HK-2 (cell line): ENCODE results near the gene SDCCAG8.

Experiments
- DNase-seq: peaks from one replicate; pipeline ENCODE4 v3.0.0-alpha.2; 2018; ENCODE audit not compliant: unreplicated experiment

The SDCCAG8 gene

DNA sequence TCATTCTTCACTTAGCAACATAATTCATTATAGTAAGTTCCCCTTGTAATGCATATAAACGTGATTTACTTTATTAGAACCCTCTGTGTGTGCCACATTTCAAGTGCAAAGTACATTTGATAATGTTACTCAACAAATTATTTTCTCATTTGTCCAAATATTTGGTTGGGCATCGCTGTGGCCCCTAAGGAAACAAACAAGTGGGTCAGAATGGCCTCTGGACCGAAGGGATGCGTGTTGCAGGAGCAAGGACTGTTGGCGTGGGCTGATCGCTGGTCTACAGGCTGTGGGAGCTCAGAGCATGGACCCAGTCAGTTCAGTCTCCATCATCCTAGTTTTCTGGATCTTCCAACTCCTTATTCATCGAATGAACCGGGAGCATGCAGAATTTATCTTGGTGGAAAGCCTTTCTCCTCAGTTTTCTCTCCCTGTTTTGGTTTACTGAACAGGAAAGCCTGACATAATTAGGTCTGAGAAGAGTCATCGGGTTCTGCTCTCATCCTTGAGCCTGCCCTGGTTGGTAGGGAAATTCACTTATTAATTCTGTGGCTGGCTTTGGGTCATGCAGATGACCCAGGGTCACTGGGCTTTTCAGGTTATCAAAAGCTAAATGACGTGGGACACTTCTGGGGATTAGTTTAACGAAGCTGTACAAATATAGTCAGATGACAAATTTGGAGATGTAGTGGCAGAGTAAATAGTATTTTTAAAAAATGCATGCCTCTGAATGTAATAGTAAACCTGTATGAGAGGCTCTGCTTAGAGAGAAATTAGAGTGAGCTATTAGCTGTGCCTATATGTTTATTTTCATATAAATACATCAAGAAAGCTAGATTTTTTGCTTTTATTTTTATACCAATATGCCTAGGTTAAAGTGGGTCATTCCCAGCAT lies 200.2 kb downstream of the SDCCAG8 start:
- DNase-seq = no peak

DNA sequence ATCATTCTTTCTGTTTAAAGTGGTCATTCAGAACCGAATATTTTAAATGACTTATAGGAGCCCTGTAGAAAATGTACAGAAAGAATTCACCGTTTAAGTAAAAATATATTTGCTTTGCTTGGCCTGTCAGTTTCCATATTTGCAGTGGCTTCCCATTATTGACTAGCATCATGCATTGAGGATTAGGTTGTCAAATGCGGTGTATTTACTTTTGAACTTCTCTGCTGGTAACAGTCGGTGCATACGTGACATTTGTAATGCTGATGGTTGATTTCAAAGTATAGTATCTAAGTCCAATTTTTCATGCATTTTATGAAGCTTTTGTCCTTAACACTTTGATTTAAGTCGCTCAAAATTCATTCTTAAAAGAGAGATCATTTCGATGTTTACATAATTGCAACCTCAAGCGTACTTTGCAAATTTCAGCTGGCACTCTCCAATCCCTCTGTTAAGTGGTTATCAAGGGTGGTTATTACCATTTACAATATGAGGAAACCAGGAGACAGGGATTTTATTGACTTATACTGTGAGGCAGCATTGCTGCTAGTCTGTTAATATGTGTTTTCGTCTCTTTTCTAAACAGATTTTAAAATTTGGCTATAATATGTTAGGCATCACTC lies 201.6 kb downstream of the SDCCAG8 start:
- DNase-seq = no peak

DNA sequence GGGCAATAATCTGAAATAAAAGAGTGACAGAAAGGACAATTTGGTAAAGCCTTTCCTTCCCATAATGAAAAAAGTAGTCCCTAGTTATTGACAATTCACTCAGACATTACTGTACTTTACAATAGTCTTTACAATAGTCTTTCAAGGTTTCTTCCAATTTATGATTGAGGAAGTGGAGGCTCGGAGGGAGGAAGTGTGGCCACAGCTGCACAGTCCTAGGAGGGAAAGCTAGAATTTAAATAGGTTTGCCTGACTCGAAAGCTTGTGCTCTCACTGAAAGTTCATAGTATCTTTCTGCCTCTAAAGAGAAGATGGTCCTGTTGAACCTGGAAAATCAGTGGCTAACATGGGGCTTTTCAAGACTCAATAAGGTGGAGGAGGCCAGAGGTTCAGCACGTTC lies 203.2 kb downstream of the SDCCAG8 start:
- DNase-seq = no peak

DNA sequence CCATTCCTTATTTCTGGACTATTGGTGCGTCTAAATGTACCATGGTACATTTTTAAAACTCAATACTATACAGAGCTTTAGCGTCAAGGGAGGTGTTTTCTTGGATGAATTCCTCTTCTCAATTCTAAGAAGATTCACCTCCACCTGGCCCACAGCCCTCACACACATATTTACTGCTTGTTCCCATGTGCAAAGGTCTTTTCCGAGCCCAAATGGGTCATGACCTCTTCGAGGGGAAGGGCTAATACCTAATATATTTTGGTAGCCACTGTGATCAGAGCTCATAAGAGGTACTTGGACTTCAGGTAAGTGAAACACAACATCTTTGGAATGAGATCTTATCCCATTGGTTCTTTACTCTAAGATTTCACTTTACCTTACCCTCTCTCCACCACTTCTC lies 205.9 kb downstream of the SDCCAG8 start:
- no peak for DNase-seq

DNA sequence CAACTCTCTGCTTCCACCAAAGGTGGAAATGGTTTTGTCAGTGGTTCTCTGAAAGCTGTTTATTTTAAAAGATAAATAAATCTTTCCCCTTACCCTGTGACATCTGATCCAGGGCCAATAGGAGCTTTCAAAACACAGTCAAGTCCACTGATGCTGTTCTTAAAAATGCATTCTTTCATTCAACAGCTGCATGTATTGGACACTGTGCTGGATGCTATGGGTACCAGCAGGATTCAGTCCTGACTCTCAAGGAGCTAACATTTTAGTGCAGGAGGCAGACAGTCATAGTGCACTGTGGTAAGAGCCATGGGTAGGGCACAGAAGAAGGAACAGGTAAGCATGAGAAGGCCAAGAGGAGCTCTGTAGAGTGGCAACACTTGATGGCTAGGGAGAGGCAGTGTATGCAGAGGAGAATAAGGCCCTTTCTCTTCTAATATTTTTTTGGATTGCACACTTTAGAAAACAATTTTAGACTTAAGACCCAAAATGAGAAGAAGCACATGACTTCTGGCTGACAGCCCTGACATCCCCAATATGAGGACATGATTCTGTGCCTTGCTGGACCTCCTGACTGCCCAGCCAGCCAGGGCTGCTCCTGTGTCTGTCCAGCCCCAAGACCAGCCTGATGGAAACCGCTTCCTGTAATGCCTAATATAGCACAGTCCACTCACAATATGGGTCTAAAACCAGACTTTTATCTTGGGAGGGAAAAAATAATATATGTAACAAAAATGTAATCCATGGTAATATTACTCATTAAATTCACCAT lies 207.3 kb downstream of the SDCCAG8 start:
- no peak for DNase-seq

DNA sequence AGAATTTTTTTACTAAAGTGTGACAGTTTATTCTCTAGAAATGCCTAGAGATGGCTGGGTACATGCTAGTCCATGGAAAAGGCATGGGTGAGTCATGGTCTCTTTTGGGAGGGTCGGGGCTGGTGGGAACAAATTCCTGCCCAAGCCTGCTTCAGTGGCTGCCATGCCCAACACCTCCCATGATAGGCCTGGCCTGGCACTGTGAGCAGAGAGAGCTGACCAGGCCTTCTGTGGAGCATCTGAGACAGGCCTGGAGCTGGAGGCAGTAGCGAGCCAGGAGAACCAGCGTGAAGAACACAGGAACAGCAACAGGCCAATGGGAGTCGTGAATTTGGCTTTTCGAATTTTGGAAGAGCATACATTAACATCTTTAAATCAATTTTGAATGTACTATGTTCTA lies 209.2 kb downstream of the SDCCAG8 start:
- no peak for DNase-seq

DNA sequence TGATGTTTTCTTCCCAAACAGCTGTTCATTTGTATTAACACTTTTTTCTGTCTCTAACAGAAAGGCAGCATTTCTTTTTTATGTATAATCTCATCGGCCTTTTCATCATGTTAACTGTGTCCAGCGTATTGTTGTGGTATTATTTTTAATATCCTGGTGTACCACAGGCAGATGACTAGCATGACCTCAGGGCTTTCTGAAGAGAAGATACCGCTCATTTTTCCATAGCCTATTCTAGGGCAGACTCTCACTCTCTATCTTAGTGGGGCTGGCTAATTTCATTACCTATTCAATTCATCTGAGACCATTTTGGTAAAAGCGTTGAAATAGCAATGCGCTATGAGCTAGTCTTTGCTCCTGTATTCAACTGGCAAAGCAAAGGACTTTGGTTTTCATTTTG lies 209.9 kb downstream of the SDCCAG8 start:
- DNase-seq = no peak

DNA sequence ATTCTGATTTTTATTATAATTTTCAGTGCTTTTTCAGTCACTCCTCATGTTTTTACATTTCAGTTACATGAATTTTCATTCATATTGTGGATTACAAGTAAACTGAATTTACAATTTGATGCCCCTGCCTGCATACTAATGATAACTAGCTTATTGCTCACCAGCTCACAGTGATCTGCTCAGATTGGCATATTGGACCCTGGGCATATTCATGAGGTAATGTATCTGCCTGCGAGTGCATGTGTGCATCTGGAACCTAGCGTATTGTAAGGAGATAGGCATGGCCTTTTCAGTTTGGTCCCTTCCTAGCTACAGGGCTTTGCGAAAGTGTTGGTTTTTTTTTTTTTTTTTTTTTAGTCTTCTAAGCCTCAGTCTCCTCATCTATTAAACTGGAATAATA lies 213.7 kb downstream of the SDCCAG8 start:
- no peak for DNase-seq

DNA sequence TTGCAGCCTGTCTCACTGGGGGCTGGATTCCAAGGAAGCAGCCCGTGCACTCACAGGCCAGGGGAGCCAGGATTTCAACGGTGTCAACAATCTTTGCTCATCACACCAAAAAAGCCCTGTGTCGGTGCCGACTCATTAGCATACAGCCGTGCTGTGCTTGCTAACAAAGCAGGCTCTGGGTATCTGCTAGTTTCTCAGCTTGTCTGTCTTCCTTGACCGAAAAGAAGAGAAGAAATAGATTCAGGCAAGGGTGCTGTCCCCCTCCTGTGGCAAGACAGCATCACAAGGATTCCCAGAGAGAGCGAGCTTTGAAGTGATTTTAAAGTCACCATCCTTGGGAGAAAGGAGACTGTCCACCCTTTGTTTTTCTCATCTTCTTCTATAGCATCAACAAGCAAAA lies 214.7 kb downstream of the SDCCAG8 start:
- no peak for DNase-seq

DNA sequence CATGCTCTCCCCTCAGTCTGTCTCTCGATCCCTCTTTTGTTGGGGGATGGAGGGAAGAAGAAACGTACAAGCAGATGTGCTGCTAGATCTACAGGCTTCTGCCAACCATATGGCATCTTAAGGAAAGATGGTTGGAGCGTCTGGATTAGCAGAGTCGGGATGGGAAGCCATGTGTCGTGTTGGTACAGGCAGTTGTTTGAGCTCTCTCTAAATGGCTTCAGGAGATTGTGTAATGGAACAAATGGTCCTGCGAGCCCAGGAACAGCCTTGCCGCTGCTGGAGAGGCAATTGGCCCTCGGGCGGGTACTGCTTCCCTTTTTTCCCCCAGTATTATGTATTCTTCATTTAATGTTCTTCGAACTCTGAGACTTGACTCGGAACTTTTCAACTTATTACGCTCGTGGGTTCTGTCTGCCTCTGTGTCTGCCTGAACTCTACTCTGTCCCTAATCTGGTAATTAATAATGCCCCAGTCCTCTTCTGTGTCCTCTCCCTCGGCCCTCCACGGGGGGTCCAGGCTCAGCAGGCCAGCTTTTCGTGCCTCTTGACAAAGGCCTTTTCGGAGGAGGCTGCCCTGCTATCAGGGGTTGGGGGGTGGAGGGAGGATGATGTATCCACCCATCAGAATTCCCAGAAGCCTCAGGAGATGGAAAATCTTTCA lies 215.3 kb downstream of the SDCCAG8 start:
- no peak for DNase-seq

DNA sequence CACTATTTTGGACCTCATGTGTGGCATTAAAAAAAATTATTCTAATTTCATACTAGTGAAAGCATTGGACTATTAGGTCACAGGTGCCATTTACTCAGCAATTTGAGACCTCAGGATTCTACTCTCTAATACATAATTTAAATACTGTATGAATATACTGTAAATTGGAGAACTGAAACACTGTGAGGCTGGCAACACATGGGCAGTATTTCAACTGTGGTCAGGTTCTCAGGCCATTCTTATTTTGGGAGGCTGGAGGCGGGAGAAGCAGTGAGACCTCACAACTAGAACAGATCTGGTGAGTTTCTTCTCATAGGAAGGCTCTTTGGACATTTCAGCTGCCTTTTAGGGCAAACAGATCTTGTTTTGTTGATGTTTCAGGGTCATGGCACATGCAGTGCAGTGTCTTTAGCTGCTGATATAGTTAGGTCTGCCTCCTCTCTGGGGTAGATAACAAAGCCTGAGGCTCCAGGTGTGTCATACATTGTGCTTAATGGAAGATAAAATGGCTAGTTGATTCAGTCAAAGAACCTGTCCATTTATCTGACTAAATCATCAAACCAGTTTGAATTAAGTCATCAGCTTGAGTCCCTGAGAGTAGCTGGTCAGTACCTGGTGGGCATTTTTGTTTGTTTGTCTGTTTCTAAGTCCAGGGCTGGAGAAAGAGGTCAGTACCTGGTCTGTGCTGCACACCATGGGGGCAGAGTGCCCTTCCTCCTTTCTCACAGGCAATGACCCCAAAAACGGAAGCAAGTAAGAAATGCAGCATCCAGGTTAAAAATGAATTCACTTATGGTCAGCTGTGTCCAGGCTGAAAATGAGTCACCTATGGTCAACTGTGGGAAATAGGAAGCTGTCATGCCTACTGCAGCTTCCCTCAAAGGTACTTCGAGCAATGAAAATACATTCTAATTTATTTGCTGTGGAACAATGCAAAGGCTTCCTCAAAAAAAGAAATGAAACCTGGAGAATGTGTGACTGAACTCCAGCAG lies 216.2 kb downstream of the SDCCAG8 start:
- DNase-seq = no peak

DNA sequence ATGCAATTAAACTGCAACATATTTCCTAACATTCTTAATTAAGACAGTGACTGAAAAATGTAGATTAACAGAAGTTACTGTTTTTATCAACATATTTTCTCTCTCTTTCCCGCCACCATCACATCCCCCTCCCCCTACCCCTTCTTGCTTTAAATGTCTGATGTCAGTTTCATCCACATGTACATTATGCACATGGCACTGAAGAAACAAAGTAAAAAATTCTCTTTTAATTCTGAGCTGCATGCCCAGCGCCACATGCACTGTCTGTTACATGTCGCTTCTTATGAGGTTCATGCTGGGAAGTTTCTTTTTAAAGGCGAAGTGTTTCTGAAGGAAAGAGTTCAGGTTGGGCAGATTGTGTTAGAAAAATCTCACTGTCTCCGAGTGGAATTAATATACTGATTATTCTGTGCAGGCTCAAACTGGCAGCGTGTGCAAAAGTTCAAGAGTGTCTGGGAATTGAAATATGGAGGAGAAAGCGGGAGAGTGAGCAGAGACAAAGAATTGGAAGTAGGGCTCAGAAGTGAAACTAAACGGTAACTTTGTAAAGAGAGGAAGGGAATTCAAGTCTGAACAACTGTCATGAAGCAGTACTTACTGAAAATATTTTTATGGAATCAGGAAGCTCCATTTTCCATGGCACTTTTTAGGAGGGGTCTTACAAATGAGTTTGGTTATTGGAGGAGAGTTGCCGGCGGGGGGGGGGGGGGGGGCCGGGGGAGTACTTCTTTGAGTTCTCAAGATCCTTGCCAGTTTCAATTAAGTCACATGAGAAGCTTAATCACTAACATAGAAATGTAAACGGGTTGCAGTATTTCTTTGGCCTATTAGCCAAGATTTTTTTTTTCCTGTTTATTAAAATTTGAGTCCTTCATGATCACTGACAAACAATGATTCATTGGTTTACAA lies 217.6 kb downstream of the SDCCAG8 start:
- DNase-seq = no peak

DNA sequence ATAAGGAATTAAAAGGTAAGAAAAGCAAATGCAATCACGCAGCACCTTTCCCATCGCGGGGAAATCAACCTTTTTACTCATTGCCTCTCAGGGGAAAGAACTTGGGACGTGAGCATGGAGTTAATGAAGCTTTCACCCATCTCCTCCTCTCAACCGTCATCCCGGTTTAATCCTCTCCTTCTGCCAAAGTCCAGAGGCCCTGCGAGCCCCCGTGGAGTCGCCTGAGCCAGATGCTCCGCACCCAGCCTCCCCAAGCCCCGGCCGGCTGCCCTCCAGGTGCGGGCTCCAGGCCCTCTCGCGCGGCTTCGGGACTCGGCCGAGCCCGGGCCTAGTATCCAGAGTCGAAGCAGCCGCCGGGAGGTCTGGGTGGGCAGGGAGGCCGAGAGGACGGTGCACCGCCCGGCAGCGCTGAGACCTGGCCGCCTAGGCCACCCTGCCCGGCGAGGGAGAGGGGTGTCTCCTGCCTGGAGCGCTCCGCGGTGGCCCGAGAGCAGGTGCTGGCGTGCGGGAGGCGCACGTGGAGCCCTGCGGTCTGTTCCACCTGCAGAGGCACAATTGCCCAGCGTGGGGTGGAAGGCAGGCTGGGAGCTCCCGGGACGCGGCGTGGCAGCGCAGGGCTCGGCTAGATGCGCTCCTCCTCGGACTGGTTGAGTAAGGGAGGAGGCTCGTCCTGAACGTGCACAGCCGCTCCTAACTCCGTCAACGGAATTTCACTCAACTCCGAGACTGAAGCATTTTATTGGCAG lies 218.5 kb downstream of the SDCCAG8 start:
- DNase-seq = no peak

DNA sequence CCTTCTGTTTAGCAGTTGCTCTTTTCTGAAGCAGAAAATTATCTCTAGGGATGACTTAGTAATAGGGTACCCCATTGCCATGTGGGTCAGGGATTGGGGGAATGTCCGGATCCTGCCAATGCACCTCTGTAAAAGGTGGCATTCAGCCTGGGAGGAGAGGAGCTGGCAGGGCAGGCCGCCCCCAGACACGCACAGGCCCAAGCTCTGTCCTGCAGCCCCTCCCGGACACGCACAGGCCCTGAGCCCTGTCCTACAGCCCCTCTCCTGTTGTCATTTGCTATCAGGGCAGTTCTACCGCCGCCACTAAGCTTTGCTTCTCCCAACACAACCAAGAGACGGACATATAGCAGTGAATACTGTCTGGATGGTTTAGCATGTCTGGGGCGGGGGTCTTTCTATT lies 219.1 kb downstream of the SDCCAG8 start:
- no peak for DNase-seq

DNA sequence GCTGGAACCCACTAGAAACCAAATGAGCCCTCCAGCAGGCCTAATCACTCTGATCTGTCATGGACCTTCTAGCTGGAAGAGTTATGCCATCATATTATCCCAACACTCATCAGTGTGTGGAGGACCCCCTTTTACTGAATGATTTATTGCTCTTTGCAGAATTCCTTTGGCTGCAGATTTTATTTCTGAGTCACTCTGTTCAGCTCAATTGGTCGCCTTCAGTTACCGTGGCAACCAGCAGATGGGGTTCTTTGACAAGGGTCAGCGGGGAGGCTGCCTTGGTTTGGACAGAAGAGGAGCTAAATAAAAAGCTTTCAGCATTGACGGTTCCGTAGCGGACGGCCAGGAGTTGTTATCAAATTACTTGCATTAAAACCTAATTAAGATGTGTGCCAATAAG lies 220.1 kb downstream of the SDCCAG8 start:
- DNase-seq = peak; percentile 46

DNA sequence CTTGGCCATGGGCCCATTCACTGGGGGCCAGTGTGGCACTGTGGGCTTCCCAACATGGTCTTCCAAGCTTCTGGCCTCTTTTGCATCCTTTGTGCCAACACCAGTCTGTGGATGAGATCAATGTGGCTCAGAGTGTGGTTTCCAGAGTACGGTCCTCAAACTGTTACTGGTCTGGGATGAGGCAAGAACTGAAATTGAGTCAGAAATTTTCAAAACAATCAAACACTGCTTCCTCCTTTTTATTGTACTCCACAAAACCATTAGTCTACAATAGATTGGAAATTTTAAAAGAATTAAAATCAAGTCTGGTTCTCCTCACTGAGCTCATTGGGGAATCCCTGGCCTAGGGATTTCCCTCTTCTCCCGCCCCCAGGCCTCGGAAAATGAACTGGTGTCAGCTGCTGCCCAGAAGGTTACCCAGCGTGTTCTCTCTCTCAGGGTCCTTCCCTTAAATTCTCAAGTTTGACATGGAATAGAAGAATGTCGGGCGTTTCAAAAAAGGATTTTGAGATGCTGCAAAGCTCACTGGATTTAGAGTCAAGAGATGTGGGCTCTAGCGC lies 222.0 kb downstream of the SDCCAG8 start:
- DNase-seq = no peak

DNA sequence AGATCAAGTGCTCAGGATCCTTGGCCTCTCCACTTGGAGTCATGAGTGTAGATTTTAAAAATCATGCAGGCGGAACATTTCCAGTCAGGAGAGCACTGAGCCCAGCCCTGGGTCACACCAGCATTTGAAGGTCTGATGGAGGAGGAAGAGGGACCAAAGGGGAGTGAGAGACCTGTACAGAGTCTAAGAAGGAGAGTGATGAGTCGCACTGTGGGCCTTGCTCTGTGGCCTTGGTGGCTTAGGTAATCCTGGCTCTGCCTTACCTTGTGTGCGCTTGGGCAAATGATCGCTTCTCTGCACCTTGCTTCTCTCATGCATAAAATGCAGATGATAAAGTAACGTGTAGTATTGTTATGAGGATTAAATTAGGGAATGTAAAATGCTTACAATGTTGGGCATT lies 225.3 kb downstream of the SDCCAG8 start:
- no peak for DNase-seq

DNA sequence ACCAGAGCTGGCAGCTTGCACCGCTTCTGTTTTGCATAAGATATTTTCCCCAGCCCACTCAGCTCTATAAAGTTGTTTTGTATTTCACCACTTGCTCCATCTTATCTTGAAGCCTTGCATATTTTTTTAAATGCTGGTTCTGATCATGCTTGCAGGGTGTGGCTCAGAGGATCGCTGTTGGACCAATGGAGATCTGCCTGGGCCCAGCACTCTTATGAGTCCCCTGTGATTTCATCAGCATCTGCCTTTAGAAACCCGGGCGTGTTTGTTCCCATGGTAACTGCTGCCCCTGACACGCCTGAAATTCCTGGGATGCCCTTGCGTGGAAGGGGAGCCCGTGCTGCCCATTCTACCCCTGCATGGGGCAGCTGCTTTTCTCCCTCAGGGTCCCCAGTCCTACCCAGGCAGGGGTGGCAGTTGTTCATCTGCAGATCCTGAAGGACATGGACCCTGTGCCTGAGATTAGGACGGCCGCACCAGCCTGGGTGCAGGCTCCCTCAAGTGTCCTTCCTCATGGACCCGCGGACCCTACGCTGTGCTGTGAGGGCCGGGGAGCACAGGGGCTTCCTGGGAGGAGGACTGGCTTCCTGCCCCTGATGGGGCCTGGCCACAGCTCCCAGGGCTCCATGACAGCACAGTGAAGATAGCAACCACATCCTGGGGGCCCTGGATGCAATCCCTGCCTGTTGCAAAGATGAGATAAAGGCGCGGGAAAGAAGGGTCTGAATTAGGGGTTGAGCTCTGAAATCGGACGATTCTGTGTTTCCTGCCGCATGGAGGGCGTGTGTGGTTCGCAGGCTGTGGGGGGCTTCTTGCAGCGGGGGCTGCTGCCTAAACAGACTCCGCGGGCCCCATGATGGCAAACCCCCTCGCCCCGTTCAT lies 226.5 kb downstream of the SDCCAG8 start:
- no peak for DNase-seq
